ENCODE results near the gene ABCC10.

DNA sequence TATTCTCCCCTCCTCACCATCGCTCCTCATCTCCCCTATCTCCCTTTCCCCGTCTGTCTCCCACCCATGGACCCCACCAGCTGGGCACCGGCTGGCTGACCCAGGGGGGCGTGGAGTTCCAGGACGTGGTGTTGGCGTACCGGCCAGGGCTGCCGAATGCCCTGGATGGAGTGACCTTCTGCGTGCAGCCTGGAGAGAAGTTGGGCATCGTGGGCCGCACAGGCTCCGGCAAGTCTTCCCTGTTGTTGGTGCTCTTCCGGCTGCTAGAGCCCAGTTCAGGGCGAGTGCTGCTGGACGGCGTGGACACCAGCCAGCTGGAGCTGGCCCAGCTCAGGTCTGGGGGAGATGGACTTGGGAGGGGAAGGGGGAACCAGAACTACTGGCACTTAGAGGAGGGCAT, 20.3 kb downstream of the ABCC10 start:
- TF ChIP-seq POLR2AphosphoS5 (IDR thresholded peaks at IDR 0.05; ENCODE audit: borderline replicate concordance, low read depth, low read length) (no peak), EZH2 (IDR thresholded peaks at IDR 0.05) (no peak), FOXP2 (optimal IDR thresholded peaks at IDR 0.05; ENCODE audit: control extremely low read depth, extremely low read length, insufficient read depth) (no peak)

Data from SK-N-MC (cell line).